ENCODE data around the gene SDK1. TPM values are rescaled to one million over a fixed set of nuclear protein-coding genes. Genes with fewer than 3 reads are reported as not detected.

The SDK1 gene
- total and polyA plus RNA-seq, 2 experiments from 2014 or later, result 2.1 to 10.0 TPM

GRCh38 chr7:3380886-3381685 is 80.0 kb downstream of the SDK1 start (continued):
- TF ChIP-seq ZNF462 (CRISPR knock-in tag; IDR thresholded peaks at IDR 0.05) (no peak), CREB1 (CRISPR knock-in tag; IDR thresholded peaks at IDR 0.05; ENCODE audit: low read depth) (no peak), POLR2AphosphoS5 (IDR thresholded peaks at IDR 0.05; ENCODE audit: low read depth) (no peak), REST (IDR thresholded peaks at IDR 0.05; ENCODE audit: unreplicated experiment) (no peak), EZH2 (IDR thresholded peaks at IDR 0.05; ENCODE audit: low read depth, unreplicated experiment) (no peak)

Measured in GM23338 (cell line).